Stomach (tissue), 4 donors: Measurements from ENCODE around the gene FGF18.

Experiments
- EP300 ChIP-seq: sonication (generic); formaldehyde crosslinking; IDR thresholded peaks from one replicate; pipeline ENCODE4 v1.6.1; 2017; ENCODE audit warnings: antibody characterized with exemption
- POLR2A ChIP-seq, 4 donors: fragments of 450-650 bp; IDR thresholded peaks; one replicate each; pipeline ENCODE4 v1.6.1; 2016; ENCODE audit warnings: antibody characterized with exemption in 4 of 4, control low read depth in 2 of 4, mild to moderate bottlenecking in 1 of 4, moderate library complexity in 1 of 4
- TF ChIP-seq, protein P1 (sequence below), 7 experiments: fragments of 450-650 bp in 4 of 7; fragments of 200-600 bp in 3 of 7; sonication (generic) in 3 of 7; IDR thresholded peaks; one replicate each; pipeline ENCODE4 v1.5.1; 2016 to 2019; ENCODE audit warnings: antibody characterized with exemption in 7 of 7, control low read depth in 2 of 7, mild to moderate bottlenecking in 1 of 7

DNA sequence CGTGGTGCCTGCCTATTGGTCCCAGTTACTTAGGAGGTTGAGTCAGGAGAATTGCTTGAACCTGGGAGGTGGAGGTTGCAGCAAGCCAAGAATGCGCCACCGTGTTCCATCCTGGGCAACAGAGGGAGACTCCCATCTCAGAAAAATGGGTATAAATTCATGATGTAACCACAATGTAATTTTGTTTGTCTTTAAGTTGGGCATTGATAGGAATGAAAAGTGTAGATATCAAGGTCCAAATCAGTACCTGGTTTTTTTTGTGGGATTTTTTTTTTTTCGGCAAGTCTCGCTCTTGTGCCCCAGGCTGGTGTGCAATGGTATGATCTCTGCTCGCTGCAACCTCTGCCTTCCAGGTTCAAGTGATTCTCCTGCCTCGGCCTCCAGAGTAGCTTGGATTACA lies 24.4 kb upstream of the FGF18 start:
- TF ChIP-seq, protein P1, sequence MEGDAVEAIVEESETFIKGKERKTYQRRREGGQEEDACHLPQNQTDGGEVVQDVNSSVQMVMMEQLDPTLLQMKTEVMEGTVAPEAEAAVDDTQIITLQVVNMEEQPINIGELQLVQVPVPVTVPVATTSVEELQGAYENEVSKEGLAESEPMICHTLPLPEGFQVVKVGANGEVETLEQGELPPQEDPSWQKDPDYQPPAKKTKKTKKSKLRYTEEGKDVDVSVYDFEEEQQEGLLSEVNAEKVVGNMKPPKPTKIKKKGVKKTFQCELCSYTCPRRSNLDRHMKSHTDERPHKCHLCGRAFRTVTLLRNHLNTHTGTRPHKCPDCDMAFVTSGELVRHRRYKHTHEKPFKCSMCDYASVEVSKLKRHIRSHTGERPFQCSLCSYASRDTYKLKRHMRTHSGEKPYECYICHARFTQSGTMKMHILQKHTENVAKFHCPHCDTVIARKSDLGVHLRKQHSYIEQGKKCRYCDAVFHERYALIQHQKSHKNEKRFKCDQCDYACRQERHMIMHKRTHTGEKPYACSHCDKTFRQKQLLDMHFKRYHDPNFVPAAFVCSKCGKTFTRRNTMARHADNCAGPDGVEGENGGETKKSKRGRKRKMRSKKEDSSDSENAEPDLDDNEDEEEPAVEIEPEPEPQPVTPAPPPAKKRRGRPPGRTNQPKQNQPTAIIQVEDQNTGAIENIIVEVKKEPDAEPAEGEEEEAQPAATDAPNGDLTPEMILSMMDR (IDR thresholded peaks at IDR 0.05): no peak
- TF ChIP-seq POLR2A (IDR thresholded peaks at IDR 0.05) (no peak), EP300 (no peak)
